AG08395 (cell line): Measurements from ENCODE around the gene HSD3B7.
A peak's percentile ranks its signal among the peaks of the same experiment; 100 is the strongest.

ENCODE experiments used
- DNase-seq: peaks from one replicate; pipeline ENCODE4 v3.0.0; 2012; ENCODE audit warnings: mixed read lengths, low spot score

The HSD3B7 gene

DNA sequence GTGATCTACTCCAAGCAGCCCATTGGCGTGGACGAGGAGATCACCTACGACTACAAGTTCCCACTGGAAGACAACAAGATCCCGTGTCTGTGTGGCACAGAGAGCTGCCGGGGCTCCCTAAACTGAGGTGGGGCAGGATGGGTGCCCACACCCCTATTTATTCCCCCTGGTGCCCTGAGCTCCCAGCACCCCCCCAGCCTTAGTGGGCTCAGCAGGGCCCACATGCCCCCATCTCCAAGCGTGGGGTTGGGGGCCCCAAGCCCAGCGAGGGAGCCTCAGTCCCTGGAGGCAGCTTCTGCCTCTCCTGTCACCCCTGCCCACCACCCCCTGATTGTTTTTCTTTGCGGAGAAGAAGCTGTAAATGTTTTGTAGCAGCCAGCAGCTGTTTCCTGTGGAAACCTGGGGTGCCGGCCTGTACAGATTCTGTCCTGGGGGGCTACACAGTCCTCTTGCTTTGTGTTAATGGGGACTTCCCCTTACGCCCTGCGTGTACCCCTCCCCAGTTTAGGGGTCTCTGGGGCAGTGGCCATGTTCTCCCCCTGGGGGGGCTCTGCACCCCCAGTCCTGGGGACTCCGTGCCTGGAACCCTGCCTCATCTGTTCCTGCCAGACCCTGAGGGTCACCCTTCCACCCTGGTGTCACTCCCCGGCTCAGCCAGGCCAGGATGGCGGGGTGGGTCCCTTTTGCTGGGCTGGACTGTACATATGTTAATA is 953 bp upstream of the HSD3B7 start:
- DNase-seq: no peak

DNA sequence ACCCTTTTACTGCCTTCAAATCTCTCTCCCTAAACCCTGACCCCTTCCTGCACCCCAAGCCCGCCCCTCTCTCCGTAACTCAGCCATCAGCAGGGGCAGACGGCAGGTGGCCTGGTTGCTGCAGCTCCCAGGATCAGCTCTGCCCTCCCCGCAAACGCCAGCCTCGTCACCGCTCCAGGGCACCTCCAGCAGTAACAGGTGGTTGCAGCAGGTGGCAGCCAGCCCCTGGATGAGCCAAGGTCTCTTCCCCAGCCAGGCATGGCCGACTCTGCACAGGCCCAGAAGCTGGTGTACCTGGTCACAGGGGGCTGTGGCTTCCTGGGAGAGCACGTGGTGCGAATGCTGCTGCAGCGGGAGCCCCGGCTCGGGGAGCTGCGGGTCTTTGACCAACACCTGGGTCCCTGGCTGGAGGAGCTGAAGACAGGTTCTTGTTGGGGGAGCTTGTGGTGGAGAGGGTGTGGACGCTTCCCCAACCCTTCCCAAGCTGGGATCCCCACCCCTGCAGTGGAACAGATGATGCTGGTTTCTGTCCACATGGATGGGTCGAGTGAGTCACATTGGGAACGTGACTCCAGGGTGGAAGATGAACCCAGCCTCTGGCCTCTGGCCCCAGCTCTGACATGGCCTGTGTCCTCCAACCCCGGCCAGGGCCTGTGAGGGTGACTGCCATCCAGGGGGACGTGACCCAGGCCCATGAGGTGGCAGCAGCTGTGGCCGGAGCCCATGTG is 558 bp downstream of the HSD3B7 start:
- peak; percentile 75 for DNase-seq

DNA sequence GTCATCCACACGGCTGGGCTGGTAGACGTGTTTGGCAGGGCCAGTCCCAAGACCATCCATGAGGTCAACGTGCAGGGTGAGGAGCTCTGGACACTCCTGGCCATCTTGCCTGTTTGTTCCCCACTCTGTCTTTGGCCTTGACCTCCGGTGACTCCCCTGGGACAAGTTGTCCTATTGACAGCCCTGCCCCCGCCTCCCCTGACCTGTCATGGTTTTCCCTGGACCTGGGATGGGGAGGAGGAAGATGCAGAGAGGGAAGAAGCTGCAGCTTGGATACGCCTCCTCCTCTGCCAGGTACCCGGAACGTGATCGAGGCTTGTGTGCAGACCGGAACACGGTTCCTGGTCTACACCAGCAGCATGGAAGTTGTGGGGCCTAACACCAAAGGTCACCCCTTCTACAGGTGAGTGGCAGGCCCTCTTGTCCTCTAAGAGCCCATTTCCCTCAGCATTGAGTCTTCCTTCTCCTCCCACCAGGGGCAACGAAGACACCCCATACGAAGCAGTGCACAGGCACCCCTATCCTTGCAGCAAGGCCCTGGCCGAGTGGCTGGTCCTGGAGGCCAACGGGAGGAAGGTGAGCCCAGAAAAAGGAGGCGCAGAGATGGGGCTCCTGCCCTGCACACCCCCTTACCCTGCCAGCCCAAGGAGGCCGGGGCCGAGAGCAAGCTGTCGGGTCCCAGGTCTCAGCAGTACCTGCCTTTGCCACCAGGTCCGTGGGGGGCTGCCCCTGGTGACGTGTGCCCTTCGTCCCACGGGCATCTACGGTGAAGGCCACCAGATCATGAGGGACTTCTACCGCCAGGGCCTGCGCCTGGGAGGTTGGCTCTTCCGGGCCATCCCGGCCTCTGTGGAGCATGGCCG is 1.4 kb downstream of the HSD3B7 start:
- DNase-seq: no peak

DNA sequence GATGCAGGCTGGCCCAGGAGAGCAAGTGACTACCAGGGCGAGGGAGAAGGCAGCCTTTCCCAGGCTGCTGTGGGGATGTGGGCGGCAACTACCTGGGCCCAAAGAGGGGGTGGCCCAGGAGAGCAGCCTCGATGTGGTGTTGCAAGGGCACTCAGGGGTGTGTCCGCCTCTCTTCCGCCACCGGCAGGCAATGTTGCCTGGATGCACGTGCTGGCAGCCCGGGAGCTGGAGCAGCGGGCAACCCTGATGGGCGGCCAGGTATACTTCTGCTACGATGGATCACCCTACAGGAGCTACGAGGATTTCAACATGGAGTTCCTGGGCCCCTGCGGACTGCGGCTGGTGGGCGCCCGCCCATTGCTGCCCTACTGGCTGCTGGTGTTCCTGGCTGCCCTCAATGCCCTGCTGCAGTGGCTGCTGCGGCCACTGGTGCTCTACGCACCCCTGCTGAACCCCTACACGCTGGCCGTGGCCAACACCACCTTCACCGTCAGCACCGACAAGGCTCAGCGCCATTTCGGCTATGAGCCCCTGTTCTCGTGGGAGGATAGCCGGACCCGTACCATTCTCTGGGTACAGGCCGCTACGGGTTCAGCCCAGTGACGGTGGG is 2.7 kb downstream of the HSD3B7 start:
- DNase-seq: no peak

DNA sequence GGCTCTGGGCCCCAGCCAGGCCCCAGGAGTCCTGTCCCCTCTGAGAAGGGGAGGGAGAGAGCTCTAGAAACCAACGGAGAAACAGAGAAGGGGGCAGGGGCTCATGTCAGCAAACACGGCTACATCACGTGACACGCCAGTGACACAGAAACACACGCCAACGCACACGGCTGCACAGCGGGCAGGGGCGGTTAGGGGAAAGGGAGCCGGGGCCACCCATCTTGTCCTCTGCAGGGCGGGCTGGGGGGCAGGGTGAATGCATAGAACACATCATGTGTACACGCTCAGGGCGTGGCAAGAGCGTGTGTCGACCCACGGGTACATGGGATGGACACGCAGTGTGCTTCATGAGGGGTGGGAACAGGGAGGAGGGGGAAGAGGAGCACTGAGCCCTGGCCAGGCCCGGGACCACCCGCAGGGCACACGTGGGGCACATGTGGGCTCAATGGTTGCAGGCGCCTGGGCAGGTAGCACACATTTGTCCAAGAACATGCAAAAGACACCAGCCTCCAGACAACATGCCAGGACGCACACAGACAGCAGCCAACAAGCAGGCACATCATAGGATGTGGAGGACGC is 4.6 kb downstream of the HSD3B7 start:
- no peak for DNase-seq

DNA sequence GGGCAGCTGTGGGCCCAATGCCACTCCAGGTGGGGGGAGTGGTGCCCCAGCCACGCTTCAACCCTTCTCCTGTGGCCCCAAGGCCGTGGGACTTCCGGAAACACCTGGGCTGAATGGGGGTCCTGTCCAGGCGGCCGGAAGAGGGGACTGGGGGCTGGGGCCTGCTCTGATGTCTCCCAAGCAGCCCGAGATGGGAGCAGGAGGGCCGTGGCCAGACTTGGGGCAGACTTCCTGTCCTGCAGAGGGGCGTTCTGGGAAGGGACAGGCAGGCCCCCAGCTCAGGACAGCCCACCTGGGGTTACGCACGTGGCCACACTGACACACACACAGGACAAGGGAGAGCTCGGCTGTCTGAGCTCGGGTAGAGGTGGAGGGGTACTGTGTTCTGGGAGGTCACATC is 5.1 kb downstream of the HSD3B7 start:
- DNase-seq: no peak

DNA sequence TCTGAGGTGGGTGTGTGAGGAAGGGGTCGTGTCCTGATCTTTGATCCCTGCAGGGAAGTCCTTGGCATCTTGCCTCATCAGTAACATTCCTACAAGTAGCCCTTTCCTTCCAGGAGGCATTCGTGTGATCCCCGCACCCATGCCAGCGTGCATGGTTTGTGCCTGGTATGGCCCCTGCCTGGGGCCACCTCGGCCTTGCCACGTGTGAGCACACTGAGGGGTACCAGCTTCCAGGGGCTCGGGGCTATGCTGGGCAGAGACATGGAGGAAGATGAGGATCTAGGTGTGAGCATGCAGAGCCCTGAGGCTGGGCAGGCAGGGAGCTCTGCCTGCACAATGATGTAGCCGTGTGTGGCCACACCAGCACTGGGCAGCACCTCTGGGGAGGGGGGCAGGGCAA is 6.0 kb downstream of the HSD3B7 start:
- no peak for DNase-seq

DNA sequence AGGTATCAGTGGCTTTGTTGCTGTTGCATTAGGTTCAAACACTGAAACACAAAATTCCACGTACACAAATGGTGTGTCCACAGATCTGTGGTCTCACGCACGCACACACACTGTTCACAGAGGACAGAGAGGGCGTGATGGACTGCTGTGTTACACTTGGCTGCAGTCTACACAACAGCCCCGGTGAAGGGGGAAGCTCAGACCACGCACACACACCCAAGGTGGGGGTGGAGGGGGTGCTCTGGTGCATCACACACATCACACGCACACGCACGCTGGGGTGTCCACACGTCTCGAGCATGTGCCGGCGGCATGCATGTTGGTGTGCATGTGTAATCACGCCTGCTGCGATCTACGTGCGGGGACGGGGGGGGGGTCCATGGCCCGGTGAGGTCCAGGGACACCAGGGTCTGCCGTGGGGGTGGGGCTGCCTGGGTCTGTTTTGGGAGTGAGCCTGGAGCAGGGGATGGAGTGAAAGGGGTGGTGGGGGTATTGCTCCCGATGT is 7.3 kb downstream of the HSD3B7 start:
- DNase-seq: no peak

DNA sequence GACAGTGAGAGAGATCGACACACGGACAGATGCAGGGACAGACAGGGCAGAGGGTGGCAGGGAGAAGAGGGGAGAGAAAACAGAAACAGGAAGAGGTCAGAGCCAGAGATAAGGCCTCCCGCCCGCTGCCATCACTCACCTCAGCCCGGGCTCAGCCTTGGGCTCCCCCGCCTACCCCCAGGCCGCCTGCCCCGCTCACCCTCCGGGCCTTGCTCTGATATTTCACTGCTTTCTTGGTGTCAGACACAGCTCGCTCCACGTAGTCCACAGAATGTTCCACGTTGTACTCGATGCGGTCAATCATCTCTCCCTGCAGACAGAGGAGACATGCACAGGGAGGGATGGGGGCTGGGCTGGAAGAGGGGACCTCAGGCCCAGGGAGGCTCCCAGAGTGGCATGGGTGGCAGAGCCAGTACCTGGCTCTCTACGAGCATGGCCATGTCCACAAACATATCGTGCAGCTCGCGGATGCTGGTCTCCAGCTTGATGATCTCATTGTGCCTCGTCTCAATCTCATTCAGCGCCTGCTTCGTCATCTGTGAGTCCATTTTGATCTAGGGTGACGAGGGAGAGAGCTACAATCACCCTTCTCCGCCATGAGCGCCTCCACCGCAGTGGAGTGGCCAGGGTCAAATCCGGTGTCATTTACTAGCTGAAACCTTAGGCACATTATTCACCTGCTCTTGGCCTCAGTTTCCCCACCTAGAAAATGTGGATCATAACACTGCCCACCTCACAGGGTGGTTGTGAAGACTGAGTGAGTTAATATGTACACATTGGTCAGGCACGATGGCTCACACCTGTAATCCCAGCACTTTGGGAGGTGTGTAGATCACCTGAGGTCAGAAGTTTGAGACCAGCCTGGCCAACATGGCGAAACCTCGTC is 8.2 kb downstream of the HSD3B7 start:
- no peak for DNase-seq

DNA sequence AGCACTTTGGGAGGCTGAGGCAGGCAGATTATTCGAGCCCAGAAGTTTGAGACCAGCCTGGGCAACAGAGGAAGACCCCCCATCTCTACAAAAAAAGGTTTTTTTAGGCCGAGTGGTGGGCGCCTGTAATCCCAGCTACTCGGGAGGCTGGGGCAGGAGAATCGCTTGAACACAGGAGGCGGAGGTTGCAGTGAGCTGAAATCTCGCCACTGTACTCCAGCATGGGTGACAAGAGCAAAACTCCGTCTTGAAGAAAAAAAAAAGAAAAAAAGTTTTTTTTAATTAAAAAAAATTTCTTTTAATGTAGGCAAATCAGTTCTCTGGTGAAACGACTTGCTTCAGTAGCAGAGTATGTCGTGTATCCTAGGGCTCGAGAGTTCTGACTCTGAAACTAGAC is 10.9 kb downstream of the HSD3B7 start:
- DNase-seq: no peak

DNA sequence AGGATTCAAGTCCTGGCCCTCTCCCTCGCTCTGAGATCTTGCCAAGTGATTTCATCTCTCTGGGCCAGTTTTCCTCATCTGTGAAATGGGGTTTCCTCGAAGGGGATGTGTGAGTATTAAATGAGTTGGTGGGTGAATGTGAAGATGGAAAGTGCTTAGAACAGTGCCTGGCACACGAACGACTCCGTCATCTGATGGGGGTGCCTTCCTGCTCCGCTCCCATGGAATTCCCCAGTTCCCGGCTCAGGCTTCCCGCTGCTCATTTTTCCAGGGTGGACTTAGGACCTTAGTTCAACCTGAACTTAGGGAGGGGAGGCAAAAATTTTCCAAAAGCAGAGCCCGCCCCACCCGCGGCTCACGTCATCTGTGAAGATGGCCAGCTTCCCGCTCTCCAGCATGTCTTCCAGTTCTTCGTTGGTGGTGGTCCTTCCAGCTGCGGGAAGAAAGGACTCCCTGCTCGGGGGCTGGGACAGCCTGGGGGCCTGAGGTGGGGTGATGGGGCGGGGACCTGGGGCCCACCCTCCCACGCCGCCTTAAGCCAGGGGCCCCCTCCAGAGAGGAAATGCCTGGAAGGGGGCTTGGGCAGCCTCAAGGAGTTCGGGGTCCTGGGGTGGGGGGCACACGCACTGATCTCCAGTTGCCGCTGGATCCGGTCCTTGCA is 11.4 kb downstream of the HSD3B7 start:
- peak; percentile 41 for DNase-seq

DNA sequence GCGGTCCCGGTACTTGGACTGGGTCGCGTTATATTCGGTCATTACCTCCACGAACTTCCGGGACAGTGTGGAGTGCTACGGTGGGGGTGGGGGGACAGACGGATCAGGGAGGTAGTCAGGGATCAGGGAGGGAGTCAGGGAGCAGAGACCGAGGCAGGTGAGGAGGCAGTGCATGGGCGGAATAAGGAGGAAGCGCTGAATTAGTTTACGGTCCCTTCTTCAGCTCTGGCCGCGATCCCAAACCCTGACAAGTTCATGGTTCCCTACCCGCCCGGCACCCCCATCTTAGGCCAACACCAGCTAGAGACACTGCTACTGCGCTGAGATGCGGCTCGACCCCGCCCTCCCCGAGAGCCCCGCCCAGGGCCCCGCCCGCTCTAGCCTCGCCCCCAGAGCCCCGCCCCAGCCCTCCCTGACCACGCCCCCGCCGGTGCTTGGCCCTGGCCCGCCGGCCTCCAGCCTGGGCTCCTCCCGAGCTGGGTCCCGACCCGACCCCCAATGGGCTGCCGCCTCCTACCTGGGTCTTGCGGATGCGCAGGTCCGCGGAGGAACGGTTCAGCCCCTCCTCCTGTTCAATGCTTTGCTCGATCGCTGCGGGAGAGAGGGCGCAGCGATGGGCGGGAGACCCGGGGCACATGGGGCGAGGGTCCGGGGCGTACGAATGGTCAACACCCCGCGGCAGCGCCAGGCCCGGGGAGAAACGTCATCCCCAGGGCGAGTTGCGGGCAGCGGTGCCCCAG is 12.1 kb downstream of the HSD3B7 start:
- peak; percentile 97 for DNase-seq

DNA sequence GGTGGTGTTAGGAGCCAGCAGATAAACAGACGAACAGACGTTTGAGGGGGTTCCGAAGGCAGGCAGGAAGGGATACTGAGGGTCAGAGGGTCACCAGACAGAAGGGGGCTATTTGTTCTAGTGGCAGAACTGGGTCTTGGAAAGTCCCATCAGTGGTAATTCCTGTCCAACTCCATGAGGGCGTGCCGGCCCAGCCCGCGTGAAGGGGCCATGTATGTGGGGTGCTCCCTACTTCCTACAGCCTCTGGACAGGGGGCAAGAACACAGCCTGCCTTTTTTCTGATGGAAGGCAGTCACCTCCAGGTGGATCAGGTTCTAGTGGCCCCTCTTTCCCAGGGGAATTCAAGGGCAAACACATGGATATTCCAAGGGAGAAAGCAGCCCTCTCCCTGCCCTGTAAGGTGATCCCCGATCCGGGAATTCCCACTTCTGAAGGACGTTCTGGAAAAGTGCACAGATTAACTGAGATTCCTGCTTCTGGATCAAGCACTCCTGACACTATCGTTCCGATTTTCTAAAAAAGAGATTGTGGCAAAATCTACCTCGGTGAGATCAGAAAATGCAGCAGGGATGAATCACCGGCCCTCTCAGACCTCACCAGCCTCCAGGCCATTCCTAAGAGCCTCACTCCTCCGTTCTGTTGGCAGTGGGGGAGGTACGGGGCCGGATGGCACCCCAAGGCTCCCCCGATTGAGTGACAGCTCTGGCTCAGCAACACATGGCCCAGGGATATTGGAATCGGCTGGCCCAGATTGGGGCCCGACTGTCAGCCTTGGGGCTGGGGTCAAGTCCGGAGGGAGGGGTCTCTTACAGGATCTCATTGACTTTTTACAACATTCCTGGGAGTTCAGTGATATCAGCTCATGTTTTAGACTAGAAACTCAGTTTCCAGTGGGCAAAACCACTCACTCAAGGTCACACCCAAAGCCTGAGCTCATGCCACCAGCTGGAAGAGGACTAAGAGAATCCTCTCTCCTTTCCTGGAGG is 13.0 kb downstream of the HSD3B7 start:
- DNase-seq: peak; percentile 91

DNA sequence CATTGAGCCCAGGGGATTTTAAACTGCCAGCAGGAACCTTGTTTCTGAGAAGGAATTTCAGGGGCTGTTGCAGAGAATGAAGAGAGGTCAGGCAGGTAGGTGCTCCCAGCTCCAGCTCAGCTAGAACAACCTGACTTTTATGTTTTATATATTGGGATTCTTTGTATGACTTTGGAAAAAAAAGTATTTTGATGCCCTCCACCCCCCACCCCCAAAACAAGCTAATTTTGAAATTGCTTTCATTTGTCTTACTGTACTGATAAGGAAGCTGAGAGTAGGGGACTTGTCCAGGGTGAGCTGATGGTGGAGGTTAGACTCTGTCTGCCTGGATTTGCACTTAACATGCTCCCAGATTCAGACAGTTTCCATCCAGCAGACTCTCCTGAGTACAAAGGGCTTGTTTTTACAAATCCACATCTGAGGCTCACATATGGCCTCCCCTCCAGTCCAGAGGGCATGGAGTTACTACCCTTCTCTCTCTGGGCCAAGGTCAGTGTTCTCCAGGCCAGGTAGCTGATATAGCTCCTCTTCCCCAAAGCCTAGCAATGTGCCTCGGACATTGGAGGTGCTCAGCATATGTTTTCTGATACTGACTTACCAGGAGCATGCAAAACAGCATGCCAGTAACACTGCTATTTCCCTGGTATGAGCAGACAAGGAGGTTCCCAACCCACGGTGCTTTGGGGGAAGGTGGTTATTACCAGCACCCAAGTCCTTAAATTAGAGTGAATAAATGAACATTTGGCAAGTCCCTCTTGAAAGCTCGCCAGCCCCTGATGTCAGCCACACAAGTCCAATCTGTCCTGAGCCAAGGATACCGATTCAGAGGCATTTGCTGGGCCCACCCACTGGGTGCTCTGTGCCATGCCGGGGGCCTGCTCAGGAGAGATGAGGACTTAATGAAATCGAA is 14.1 kb downstream of the HSD3B7 start:
- no peak for DNase-seq

DNA sequence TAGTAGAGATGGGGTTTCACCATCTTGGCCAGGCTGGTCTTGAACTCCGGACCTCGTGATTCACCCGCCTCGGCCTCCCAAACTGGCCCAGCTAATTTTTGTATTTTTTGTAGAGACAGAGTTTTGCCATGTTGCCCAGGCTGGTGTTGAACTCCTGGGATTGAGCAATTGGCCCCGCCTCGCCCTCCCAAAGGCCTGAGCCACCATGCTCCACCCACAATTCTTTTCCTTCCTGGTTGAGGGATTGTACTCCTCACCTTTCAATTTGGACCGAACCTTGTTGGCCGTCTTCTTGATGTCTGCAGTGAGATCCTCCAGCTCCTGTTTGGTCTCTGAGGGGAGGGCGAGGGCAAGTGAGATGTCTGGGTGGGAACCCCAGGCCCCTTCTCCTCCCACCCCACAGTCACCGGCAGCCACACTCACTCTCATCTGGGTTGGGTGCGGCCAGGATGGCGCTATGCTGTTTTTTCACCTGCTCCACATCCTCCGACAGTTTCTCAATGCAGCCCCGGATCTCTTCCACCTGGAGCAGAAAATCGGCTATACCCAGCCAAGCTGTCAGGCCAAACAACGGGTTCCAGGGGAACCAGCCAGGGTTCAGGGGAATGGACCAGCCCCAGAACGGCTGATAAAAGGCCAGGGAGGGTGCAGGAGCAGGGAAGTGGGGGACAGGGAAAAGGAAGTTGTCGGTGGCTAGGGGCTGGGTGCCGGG is 15.8 kb downstream of the HSD3B7 start:
- DNase-seq: no peak

DNA sequence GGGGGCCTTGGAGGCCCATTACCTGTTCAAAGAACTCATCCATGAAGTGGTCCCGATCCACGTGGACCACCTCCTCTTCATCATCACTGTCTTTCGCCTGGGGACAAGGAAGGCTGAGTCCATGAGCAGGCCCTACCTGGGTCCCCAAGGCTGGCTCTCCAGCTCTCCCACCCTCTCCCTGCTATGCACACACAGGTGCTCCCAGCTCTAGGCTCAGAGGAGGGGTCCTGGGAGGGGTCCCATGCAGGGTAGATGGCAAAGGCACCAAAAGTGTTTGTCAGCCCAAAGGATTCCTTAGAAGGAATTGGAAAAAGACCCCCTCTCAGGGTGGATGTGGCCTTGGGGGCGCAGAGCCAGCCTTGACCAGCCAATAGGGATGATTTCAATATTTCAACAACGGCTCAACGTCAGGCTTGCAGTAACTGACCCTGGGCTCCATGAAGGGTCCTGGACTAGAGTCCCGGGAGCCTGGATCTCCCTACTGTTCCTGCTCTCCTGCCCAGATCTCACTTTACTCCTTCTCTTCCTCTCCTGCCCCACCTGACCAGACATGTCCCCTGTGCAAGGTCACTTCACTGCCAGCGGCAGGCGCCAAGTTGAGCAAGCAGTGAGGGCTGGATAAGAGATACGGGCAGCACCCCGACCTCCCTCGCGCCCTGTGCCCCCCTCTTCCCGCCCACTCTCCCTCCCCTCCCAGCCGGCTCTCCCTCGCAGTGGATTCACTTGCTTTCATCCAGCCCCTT is 16.7 kb downstream of the HSD3B7 start:
- DNase-seq: no peak
